ENCODE data around the gene PDE7B.

Gene PDE7B

DNA sequence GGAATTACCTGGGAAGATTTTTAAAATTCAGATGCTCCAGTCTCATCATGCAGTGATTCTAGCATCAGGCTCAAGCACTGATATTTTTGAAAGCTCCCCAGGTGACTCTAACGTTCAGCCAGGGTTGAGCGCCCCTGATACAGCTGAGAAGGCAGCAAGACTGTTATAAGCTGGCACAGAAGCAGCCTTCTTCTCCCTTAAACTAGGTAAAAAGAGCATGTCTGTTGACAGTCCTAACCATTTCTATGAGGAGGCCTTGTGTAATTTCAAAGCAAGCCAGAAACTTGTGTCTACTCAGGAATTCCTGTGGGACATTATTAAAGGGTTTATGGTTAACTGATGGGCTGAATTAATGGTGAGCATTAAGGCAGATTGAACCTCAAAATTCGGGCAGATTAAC, 141.9 kb downstream of the PDE7B start:
- no peak for DNase-seq

DNA sequence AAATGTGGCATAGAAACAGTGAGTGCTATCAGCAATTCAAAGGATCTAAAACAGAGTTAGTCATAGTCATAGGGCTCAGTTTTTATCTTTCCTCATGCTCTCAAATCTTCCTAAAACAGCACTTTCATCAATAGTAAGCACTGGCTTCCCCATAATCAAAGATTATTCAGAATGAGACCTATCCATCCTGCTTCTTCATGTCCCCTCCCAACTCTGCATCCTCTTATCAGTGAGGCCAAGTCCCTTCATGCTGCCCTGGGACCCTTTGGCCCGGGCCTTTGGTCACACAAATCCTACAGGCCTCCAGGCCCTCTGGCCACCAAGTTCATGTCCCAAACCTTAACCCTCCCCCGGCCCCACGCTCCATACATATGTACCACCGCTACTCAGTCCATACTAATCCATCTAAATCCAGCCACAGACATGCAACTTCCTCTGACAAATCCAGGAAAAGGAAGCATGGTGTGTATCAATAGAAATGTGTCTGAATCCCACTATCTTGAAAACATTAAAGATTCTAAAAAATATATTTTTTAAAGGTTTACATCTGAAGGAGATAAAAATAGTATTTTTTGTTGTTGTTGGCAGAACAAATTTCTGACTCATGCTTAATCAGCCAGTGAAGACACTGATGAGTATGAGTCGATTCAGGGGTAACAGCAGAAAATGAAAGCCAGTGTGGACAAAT, 143.5 kb downstream of the PDE7B start:
- no peak for DNase-seq

DNA sequence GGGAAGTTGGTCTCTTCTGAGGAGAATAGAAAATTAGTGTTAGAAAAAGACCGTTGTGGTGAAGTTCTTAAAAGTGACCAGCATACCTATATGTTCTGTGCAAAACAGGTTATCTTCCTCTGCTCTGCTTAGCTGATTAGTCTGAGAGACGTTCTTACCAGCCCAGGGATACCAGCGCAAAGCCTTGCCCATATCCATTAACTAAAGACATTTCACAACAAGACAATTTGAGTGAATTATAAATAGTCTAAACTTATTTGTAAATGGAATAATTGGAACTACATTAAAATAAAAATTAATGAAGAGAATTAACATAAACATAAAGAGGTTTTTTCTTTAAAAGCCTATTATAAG, 144.0 kb downstream of the PDE7B start:
- no peak for DNase-seq

DNA sequence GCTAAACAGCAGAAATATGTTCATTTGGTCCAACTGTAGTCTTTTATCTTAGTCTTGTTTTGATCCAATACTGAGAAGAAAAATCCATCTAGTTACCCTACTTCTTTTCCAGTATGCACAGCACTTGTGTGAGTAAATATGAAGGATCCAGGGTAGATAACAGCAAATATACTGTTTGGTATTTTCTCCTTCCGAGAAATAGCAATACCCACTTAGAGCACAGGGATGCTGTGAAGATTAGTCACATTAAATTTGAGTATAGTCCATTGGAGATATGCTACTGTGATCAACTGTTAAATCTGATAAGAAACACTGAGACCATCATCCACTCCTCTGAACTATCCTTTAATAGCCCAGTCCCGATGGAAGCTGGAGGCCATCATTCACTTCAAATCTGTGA, 145.2 kb downstream of the PDE7B start:
- no peak for DNase-seq

DNA sequence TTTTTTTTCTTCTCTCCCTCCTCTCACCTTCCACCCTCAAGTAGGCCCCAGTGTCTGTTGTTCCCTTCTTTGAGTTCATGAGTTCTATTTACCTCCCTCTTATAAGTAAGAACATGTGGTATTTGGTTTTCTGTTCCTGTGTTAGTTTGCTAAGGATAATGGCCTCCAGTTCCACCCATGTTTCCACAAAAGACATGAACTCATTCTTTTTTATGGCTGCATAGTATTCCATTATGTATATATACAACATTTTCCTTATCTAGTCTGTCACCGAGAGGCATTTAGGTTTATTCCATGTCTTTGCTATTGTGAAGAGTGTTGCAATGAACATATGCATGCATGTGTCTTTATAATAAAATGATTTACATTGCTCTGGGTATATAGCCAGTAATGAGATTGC, 147.9 kb downstream of the PDE7B start:
- no peak for DNase-seq

DNA sequence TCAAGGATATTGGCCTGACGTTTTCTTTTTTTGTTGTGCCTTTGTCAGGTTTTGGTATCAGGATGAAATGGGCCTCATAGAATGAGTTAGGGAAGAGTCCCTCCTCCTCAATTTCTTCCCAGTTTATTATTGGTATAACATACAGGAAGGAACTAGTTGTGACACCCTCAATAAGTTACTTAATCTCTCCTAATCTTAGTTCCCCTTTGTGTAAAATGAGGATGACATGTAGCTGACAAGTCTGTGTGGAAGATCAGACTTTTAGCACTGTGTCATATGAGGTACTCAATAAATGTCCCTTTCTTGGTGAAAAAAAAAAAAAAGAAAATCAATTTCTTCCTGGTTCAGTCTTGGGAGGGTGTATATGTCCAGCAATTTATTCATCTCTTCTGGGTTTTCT, 155.8 kb downstream of the PDE7B start:
- no peak for DNase-seq

DNA sequence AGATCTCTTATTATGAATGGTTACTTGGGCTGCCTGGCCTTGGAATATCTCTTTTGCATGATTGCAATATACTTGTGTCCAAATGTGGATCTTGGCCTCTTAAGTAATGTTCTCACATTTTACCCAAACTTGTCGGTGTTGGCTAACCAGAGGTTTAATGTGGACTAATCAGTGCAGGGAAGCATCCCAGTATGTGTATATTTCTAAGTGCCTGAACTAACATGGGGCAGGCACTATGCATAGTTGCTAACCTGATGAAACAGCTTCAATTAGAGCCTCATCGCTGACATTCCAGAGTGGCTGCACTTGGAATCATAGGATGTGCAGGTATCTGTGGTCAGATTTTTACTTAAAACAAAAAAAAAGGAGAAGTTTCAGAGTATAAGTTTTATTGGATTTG, 160.0 kb downstream of the PDE7B start:
- no peak for DNase-seq

DNA sequence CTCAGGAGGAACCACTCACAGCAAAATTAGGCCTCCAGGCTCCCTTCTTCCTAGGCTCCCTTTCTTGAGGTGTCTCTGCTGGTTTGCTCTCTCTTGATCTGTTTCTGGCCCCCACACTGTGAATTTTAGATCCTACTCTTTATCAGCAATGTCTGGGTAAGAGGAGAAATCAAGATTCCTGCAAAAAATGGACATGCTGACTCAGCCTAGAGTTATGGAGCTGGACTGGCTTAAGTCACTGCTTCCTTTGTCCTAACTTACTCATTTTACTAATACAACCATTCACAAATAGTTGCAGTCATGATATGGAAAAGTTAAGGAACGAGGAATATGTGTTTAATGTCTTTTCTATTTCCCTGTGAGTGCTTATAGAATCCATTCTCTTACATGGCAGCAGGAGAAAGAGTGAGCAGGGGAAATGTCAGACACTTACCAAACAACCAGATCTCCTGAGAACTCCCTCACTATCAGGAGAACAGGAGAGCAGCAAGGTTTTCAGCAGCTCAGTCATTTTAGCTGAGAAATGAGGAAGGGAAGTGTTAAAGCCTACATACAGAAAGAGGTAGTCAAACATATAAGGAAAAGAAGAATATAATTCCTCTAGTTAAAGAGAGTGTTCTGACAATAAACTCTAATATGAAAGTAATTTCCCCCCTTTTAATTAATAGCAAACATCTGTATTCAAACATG, 160.8 kb downstream of the PDE7B start:
- DNase-seq: no peak

DNA sequence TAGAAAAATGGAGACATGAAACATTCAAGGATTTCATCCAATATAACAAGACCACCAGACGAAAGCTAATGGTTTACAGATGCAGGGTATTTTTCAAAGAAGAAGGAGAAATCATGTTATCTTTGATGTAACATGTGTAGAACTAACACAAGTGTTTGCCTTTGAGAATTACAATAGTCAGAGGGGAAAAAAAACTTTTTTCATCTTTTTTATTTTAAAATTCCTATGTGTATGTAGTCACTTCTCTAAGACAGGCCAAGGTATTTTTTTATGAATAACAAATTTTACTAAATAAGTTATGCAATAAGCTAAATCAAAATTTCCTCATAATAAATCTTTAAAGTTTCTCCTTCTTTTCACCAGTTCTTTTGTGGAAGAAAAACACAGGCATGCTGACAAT, 161.4 kb downstream of the PDE7B start:
- no peak for DNase-seq

DNA sequence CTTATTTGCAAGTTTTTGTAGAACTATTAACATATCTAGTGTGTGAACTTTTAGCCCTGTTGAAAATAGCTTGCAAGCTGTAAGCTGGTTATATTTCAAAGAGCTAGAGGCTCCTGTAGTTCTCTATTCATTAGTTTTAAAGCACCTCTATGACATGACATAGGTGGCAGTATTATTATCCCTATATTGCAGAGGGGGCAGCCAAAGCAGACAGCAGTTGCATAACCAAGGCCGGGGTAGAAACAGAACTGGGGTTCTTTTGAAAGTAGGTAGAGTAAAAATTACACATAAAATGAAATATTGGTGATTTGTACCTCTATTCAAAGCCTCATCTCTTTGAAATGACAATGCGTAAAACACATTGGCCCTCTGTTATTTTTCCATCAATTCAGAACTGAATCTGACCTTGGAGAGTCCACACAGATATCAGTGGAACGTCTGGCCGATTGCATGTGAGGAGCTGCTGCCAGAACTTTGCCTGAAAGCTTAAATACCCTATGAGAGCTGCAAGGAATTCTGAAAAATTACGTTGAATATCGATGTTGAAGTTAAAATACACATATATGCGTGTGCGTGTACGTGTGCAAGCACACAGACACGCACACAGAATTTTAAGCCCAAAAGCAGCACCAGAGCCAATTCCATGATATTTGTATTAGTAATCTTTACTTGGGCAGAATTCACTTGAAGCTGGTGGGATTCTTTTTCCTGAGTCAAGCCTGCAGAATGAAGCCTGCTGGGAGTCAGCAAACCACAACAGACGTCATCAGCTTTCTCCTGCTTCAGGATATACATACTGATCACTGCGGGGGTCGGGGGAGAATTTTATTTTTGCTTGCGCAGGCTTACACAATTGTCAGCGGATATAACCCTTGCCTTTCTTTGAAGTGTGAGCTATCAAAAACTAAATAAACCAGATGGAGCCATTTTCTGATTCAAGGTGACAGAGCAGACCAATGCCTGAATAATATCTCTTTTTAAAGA, 163.2 kb downstream of the PDE7B start:
- no peak for DNase-seq

DNA sequence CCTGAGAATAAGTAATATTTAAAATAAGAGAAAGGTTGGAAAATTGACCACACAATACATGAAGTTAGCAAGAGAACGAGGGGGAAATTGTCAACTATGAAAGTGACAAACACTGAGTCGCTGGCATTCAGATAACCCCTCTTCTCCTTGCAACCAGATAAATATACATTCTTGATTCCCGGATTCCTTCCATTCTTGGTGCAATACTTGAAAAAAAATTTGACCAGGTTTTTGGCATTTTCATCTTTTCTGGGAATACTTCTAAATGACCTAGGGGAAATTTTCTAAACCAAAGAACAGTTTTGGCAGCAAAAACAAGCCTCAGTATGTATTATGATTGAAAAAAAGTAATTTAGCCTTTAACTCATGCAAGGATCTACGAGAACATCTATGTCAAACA, 164.0 kb downstream of the PDE7B start:
- no peak for DNase-seq

DNA sequence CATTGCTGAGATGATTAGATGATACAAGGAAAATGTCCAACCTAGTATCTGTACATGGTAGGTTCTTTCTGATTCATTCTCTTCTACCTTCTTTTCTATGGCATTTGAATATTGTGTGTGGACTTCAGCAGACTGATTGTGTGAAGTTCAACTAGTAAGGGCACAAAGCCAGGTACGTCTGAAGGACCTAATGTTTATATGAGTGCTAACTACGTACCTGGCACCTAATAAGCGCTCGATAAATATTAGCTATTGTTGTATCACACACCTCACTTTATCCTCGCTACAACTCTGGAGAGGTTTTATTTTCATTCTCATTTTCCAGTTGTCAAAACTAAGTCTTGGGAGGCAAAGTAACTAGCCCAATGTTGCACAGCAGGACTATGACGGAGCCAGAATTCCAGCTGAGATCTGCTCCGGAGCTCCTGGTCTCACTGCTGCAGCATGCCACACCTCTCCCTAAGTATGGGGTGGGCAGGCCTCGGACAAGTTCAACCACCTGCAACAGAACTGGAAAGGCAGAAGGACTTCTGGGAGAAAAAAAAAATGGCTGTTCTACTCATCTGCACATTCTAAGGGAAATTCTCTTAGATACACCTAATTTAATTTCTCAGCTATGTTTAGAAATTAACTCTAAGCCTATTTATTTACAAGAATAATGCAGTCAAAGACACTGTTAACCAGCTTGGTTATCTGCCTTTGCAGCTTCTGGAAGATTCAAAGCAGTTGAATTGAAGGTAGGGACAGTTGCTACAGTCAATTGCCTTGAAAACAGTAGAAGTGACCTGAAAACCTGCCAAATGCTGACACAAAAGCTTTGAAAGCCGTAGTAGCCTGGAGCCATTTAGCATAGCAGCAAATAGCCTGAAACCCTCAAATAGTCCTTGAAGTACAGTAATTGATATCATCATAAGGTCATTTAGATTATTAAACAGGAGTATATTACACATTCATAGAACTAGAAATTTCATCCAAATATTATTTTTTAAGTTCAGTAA, 165.0 kb downstream of the PDE7B start:
- no peak for DNase-seq

DNA sequence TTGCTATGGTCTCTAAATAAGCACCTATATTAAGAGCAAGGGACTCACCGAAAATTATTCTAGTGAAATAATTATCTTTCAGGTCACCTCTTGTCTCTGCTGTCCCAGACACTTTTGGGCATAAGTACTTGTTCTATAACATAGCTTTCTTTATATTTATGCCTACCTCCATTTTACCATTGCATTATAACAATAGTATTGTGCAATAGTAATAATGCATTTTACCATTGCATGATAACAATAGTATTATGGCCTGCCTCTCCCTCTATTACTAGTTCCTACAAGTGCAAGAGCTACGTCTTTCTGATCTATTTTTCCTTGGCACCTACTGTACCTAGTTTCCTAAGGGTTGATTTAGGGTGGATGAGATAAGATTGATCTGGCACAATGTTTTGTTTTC, 169.2 kb downstream of the PDE7B start:
- DNase-seq: no peak

DNA sequence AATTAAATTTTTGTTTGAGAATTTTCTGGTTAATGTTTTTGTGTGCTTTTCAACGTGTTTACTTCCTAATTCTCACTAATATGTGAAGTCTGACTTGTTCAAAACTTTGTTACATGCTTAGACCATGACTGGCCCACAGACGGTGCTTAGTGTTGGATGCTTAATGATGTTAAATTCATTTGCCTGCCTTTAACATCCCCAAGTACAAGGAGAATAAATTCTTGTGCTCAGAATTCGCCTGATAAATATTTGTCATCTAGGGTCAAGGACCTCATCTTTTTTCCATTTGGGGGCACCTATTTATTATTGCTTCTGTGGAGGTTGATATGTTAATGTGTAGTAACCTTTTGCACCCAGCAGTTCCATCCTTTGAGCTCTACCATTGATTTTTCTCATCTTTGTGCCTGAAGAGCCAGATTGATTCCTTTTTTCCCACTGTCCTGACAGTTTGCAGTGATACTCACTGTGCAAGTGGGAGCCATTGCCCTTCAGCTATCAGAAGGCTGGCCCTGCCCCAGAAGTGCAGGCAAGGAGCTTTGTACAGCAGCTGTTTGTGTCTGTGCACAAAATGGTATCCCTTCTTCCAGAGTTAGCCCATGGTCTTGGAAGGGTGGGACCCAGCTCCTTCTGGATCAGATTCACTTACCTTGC, 170.8 kb downstream of the PDE7B start:
- no peak for DNase-seq

DNA sequence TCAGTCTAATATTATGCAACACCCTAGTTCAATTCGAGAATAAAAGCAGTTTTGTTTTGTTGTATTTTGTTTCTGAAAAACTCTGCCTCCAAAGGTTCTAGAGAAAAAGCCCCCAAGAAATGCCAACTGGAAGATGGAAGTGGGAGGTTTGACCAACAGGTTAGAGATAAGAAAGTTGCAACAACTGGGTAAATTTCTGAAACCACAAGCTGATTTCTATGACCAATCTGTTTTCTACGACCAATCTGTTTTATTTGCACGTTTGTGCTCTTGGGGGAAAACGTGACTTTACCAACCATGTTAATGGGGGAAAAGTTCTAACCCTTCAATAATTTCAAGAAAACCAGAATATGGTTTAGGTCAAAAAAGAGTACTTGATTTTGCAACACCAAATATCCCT, 173.2 kb downstream of the PDE7B start:
- no peak for DNase-seq

DNA sequence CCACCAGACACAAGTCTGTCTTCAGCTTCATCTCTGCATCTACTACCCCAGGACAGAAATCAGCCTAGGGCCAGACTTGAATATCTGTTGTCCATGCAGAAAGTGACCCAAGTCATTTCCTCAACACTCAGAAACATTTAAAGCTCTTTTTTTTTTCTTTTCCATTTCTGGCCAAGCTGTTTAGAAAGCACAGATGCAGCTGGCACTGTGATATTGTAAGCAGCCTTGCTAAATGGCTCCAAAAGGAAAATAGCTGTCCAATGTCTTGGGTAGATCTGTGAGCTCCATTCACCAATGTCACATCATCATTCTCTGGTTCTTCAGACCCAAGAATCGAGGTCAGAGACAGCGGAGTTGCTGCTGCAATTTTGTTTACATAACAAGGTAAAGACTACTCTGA, 174.2 kb downstream of the PDE7B start:
- no peak for DNase-seq

DNA sequence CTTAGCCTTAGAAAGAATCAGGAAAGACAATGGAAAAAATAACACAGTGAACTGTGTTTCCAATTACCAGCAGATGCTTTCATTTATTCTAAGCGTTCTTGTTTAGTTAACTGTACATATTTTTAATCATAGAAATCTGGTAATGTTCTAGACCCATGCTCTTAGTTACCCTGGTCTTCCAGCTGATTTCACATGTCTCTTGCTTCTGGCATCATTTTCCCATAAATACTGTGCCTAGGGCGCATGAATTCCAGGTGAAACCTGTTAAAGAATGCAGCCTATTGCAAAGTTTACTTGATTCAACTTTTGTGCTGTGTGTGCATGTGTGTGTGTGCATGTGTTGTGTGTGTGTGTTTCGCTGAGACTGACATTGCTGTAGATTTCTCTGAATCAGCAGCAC, 178.6 kb downstream of the PDE7B start:
- DNase-seq: no peak

DNA sequence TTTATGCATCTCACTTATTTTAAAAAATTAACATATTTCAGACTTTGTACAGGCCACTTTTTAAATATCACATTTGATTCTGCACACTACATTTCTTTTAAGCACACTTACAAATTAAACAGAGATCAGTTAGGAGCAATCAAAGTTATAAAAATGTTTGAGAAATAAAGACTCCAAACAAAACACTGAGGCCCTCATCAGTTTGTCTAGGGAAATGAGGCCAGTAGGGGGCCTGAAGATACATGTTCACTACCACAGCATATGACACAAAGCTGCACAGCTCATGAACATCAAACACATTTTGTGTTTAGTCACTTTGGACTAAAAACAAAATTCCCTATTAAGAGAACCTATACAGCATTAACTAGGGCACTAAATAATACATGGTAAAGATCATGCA, 180.5 kb downstream of the PDE7B start:
- DNase-seq: no peak

DNA sequence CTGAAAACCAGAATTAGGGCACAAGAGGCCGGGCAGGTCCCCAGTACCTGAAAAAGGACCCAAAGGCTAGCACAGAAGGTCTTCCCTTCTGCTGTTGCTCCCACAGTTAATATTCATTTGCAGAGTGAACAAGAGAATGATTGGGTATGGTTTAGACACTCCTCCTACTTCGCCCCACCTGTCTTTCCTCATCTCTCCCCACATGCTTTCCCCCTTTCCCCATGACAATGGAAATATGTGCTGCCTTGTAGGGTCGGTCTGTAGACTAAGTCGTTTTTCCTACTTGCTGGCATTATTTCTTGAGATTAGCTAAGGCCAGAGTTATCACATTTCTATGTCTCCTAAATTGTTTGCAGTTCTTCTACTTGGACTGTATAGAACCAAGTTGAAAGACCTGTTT, 181.9 kb downstream of the PDE7B start:
- no peak for DNase-seq

DNA sequence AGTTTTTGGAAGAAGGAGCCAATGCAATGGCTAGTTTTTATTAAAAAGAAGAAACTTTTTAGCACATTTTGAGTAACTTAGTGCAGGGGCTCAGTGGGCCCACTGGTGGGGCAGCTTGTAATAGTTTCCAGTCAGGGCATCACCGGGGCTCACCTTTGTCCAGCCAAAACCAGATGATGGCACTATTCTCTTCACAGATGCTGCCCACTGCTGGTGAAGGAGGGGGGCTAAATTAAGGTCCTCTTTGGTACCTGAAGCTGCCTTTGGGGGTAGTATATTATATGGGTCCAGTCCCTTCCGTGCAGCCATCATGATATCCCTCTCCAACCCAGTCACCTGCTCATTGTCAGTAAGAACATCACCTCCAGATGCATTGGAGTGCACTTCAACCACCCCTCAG, 182.9 kb downstream of the PDE7B start:
- no peak for DNase-seq

DNA sequence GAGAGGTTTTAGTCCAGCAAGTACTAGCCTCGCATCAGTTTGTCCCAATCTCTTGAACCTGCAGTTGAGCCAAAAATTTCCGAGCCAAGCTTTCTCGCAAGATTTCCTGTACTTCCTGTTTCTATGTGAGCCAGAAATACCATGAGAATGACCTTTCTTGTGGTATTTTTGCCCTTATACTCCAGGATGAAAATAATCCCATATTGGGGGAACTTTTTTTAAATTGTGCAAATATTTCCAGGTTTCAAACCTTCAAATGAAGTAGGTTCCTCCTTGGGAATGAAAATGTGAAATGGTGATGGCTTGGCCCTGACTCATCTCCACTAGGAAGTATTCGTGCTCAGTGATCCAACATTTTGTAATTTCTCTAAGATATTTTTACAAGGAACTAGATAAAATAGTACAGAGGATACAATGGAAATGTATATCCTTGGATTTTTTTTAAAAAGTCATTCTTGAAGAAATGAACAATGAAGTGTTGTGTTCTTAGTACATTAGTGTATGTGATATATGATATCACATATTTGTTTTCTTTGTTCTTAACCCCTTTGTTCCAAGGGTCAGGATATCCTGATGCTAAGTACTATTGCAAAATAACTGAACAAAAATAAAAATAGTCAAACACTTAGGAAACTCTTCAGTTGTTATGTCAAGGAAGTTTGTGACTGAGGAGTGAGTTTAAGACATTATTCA, 184.0 kb downstream of the PDE7B start:
- no peak for DNase-seq

DNA sequence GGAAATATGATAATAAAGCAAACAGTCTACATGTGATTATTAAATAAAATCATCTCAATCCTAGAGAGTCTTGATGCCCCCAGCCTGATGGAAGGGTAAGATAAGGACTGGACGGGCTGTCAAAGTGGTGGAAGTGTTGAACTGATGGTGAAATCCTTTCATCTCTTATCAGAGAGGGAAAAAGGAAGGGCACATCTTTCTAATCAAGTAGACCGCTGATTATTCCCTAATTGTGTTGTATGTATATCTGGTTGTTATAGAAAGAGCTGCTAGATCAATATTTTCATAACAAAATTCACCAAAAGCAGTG, 184.5 kb downstream of the PDE7B start:
- no peak for DNase-seq

Data from activated gamma-delta T cell treated with Interleukin-2 at 50 U/mL for 16 hours (primary cell).